ENCODE results near the gene RASSF1.

Gene RASSF1

DNA sequence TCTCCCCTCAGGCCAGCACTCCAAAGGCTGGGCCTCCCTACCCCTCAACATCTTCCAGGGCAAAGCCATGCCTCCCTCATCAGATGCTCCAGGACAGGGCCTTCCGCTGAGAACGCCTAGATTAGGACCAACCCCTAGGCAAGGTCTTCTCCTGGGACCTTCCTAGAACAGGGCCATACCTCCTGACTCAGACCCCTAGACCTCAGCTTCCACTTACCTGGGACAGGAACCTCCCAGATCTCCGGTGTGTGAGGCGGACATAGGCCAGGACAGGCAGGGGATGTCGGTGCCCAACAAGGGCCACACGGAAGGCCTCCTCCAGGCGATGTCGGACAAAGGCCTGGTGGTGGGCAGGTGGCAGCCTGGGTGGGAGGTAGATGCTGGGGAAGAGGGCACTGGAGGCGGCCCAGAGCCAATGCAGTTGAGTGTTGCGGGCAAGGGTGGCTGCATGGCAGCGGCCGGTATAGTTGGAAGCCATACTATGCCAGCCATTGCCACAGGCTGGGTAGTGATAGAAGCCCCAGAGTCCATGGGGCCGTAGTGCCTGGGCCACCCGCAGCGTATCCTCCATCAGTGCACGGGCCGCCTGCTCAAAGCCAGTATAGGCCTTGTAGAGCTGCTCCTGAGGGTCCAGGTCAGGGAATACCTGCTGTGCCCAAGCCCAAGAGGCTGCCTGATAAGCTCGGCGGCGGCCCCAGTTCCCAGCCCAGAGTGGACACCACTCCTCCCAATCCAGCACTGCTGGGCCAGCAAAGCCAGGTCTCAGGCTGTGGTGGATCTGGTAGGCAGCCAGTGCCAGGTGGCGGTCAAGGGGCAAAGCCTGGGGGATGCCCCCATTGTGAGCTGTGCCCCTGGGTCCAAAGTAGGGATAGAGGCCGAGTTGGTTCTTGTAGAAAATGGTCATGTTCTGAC, 45.9 kb downstream of the RASSF1 start:
- Histone ChIP-seq H3K4me1 (ENCODE audit: control insufficient read depth, insufficient read depth, low read length) (peaks cover 1% of the 10 kb centered on the region; the same call in 1 of the 2 replicates), H3K27ac (ENCODE audit: low read length) (no peak overlapping the region), H3K9me3 (ENCODE audit: control insufficient read depth, insufficient read depth, low read length) (no peaks in the 10 kb centered on the region), H3K4me3 (ENCODE audit: low read length) (no peak overlapping the region), H3K36me3 (ENCODE audit: control insufficient read depth, insufficient read depth, low read length) (peaks cover 10% of the 10 kb centered on the region), H3K27me3 (ENCODE audit: control insufficient read depth, insufficient read depth, low read length) (no peaks in the 10 kb centered on the region)
- WGBS (ENCODE audit: insufficient coverage, insufficient read length): no CpG with 5 or more reads among the region's 22 CpGs
- no peak for DNase-seq (ENCODE audit: low read depth, low spot score)

DNA sequence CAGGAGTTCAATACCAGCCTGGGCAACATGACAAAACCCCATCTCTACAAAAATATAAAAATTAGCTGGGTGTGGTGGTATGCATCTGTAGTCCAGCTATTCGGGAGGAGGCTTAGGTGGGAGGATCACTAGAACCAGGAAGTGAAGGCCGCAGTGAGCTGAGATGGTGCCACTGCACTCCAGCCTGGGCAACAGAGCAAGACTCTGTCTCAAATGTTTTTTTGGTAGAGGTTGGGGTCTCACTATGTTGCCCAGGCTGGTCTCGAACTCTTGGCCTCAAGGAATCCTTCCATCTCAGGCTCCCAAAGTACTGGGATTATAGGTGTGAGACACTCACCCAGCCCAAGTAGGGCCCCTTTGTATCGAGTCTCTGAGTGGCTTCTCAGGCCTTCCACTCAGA, 46.5 kb downstream of the RASSF1 start:
- Histone ChIP-seq H3K4me1 (ENCODE audit: control insufficient read depth, insufficient read depth, low read length) (peaks cover 1% of the 10 kb centered on the region; the same call in 1 of the 2 replicates), H3K27me3 (ENCODE audit: control insufficient read depth, insufficient read depth, low read length) (no peaks in the 10 kb centered on the region), H3K9me3 (ENCODE audit: control insufficient read depth, insufficient read depth, low read length) (no peaks in the 10 kb centered on the region), H3K36me3 (ENCODE audit: control insufficient read depth, insufficient read depth, low read length) (peaks cover 16% of the 10 kb centered on the region), H3K27ac (ENCODE audit: low read length) (no peak overlapping the region), H3K4me3 (ENCODE audit: low read length) (no peak overlapping the region)
- DNase-seq (ENCODE audit: low read depth, low spot score): no peak
- WGBS (ENCODE audit: insufficient coverage, insufficient read length): no CpG with 5 or more reads among the region's 4 CpGs

DNA sequence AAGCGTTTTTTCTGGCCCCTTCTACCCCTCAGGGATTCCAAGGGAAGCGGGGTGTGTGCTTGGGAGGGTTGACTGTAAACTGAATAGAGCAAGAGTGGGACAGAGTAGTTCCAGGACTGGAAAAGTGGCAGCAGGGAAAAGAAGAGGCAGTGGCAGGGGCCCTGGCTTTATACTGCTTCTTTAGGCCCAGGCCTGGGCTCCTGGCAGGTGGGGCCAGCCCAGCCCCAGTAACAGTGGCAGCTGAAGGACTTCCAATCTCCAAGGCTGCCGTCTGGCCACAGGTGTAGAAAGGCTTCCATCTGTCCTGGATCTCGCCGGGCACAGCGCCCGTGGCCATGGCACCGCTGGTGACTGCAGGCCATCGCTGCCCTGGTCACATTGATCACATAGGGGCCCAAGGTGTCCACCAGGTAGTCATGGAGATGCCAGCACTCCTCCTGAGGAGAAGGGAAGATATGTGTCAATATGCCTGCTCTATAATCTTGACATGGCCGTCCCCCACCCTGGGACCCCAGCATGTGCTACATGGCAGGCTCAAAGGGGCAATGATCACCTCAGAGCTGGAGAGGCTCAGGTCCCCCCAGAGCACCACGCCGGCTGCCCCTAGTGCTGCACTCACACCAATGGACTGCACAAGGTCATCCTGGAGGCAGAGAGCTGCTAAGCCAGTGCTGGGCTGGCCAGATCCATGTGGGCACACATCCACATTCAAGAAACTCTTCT, 47.4 kb downstream of the RASSF1 start:
- no peaks in the 10 kb centered on the region for H3K9me3 ChIP-seq (ENCODE audit: control insufficient read depth, insufficient read depth, low read length)
- H3K27ac ChIP-seq (ENCODE audit: low read length): no peak overlapping the region
- no peak overlapping the region for H3K4me3 ChIP-seq (ENCODE audit: low read length)

DNA sequence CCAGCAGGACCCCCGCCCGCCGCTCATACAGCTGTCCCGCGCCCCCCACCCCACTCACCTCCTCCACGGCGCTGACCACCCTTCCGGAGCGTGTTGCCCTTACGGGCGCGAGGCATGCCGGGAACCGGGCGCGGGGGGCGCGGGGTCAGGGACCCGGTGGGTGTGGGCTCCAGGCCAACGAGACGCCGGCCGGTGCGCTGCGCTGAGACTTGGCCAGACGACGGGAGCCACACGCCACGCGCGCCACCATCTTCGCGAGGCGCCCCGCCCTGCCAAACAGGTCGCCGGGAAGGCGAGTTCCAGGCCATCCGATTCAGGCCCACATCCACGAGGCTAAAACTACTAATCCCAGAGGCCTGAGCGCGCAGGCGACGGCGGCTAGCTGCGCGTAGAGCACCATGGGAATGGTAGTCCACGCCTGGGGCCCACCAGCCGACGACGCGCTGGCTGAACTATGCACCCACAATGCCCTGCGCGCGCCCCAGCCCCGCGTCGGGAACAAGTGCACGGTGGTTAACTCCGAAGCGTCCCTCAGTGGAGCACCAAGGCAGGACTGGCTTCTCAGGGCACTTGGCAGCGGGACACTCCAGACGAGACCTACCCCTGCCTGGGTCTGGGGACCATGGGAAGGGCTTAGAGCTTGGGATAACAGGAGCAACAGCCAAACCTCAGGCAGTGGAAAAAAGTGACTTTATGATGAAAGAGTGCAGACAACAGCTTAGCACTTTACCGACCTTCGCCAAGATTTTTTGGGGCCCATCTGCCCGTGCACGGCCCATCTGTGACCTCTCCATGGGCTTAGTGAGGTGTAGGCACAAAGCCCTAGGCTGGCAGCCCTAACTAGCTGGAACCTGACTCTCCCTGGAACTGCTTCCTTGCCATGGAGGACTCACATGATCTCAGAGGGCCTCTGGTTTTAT, 48.2 kb downstream of the RASSF1 start, which contains the start of gene IFRD2:
Gene IFRD2 (minus strand): TSS at position 271 of the 920 bp plus-strand sequence. CDS start 155 bp downstream, at position 116.
- H3K4me3 ChIP-seq (ENCODE audit: low read length): peak within 1 kb of the TSS; percentile 74
- H3K27ac ChIP-seq (ENCODE audit: low read length): no peak within 1 kb of the TSS
- no peaks in the 10 kb centered on the region for H3K9me3 ChIP-seq (ENCODE audit: control insufficient read depth, insufficient read depth, low read length)
- no peaks in the 10 kb centered on the region for H3K27me3 ChIP-seq (ENCODE audit: control insufficient read depth, insufficient read depth, low read length)
- peak; percentile 98 for DNase-seq (ENCODE audit: low read depth, low spot score)
- H3K4me1 ChIP-seq (ENCODE audit: control insufficient read depth, insufficient read depth, low read length): peaks cover 1% of the 10 kb centered on the region; the same call in 1 of the 2 replicates
- peaks cover 28% of the 10 kb centered on the region for H3K36me3 ChIP-seq (ENCODE audit: control insufficient read depth, insufficient read depth, low read length)
- WGBS (ENCODE audit: insufficient coverage, insufficient read length): no CpG with 5 or more reads among the region's 67 CpGs

More for the DNA sequence above, 47.4 kb downstream of the RASSF1 start:
- peaks cover 24% of the 10 kb centered on the region for H3K36me3 ChIP-seq (ENCODE audit: control insufficient read depth, insufficient read depth, low read length)
- H3K4me1 ChIP-seq (ENCODE audit: control insufficient read depth, insufficient read depth, low read length): peaks cover 1% of the 10 kb centered on the region; the same call in 1 of the 2 replicates
- no peak for DNase-seq (ENCODE audit: low read depth, low spot score)
- H3K27me3 ChIP-seq (ENCODE audit: control insufficient read depth, insufficient read depth, low read length): no peaks in the 10 kb centered on the region
- WGBS (ENCODE audit: insufficient coverage, insufficient read length): no CpG with 5 or more reads among the region's 12 CpGs

DNA sequence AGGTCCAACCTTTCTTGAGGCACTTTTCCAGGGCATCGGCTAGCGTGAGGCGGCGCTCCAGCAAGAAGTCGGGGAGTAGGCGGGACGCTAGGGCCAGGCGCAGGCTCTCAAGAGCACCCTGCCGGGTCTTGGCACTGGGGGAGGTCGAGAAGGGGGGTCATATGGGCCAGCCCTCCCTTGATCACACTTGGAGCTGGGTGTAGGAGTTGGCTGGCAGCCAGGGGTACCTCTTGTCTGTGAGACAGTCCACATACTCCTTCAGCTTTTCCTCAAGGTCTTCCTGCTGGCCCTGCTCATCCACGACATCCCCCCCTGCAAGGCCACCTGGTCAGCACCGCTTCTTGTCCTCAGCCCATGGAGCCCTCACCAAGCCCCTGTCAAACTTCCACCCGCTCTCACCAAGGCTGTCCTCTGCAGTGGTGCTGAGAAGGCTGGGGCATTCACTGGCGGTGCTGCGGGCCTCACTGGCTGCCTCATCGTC, 50.4 kb downstream of the RASSF1 start:
- H3K27ac ChIP-seq (ENCODE audit: low read length): no peak overlapping the region
- no peak for DNase-seq (ENCODE audit: low read depth, low spot score)
- H3K27me3 ChIP-seq (ENCODE audit: control insufficient read depth, insufficient read depth, low read length): no peaks in the 10 kb centered on the region
- no peak overlapping the region for H3K4me3 ChIP-seq (ENCODE audit: low read length)
- peaks cover 35% of the 10 kb centered on the region for H3K36me3 ChIP-seq (ENCODE audit: control insufficient read depth, insufficient read depth, low read length)
- WGBS (ENCODE audit: insufficient coverage, insufficient read length): no CpG with 5 or more reads among the region's 16 CpGs
- H3K9me3 ChIP-seq (ENCODE audit: control insufficient read depth, insufficient read depth, low read length): no peaks in the 10 kb centered on the region
- H3K4me1 ChIP-seq (ENCODE audit: control insufficient read depth, insufficient read depth, low read length): peaks cover 1% of the 10 kb centered on the region; the same call in 1 of the 2 replicates

DNA sequence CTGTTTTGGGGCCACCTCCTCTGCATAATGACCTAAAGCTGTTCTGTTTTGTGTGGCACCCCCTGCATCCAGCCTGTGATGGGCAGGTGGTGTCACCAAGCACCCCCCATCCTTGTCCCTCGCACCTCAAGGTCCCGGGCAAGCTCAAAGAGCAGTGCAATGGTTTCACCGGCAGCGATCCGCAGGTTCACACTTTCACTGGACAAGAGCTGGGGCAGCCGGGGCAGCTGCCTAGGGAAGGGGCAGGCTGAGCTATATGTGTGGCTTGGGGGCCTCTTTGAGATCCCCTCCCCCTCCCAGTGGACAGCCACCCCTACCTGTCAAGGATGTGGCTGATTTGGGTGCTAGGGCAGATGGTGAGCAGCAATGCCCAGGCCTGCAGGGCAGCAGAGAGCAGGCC, 51.5 kb downstream of the RASSF1 start:
- DNase-seq (ENCODE audit: low read depth, low spot score): no peak
- peaks cover 1% of the 10 kb centered on the region; the same call in 1 of the 2 replicates for H3K4me1 ChIP-seq (ENCODE audit: control insufficient read depth, insufficient read depth, low read length)
- no peaks in the 10 kb centered on the region for H3K9me3 ChIP-seq (ENCODE audit: control insufficient read depth, insufficient read depth, low read length)
- WGBS (ENCODE audit: insufficient coverage, insufficient read length): no CpG with 5 or more reads among the region's 6 CpGs
- H3K36me3 ChIP-seq (ENCODE audit: control insufficient read depth, insufficient read depth, low read length): peaks cover 35% of the 10 kb centered on the region
- no peaks in the 10 kb centered on the region for H3K27me3 ChIP-seq (ENCODE audit: control insufficient read depth, insufficient read depth, low read length)
- no peak overlapping the region for H3K27ac ChIP-seq (ENCODE audit: low read length)
- H3K4me3 ChIP-seq (ENCODE audit: low read length): no peak overlapping the region

DNA sequence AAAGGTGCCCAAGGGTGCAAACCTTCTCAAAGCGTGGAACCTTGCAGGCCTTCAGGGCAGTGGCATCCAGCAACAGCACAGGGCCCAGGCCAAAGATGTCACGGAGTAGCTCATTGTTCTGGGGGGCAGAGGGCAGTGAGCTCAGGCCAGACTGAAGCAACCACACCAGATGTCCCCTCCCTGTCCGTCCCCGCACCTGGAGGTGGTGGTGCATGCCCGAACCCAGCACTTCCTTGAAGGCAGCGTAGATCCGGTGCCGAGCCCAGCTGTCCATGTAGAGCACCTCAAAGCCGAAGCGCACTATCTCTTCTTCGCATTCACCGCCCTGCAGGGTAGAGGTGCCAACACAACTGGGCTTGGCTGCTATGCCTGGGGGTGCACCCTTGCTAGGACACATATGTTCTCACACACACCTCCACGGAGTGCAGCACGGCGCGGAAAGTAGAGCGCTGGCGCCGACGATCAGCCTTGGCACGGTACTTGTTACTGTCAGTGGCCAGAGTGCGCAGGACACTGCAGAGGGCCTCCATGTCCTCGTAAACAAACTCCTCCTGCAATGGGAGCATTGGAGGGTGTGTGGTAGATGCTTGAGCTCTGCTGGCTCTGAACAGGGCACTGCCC, 52.1 kb downstream of the RASSF1 start:
- Histone ChIP-seq H3K4me3 (ENCODE audit: low read length) (no peak overlapping the region), H3K4me1 (ENCODE audit: control insufficient read depth, insufficient read depth, low read length) (peaks cover 1% of the 10 kb centered on the region; the same call in 1 of the 2 replicates), H3K36me3 (ENCODE audit: control insufficient read depth, insufficient read depth, low read length) (peaks cover 35% of the 10 kb centered on the region), H3K9me3 (ENCODE audit: control insufficient read depth, insufficient read depth, low read length) (no peaks in the 10 kb centered on the region), H3K27me3 (ENCODE audit: control insufficient read depth, insufficient read depth, low read length) (no peaks in the 10 kb centered on the region), H3K27ac (ENCODE audit: low read length) (no peak overlapping the region)
- no peak for DNase-seq (ENCODE audit: low read depth, low spot score)
- no CpG with 5 or more reads among the region's 23 CpGs for WGBS (ENCODE audit: insufficient coverage, insufficient read length)

DNA sequence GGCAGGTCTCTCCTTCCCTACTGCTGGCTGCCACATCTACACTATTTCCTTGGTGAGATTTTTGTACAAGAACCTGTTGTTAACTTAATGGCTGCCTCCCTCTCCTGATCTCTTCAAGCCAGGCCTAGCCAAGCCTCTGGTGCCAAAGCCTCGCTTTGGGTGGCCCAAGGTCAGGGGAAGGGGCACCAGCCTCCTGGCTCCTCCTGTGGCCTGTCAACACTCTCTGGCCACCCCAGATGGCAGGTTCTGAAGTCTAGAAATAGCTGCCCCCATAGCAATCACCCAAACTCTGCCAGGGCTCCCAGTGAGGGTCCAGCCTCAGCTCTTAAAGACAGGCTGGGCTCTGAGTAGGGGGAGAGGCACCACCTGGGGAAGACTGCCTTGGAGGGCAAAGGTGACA, 53.4 kb downstream of the RASSF1 start:
- Histone ChIP-seq H3K27ac (ENCODE audit: low read length) (no peak overlapping the region), H3K9me3 (ENCODE audit: control insufficient read depth, insufficient read depth, low read length) (no peaks in the 10 kb centered on the region), H3K27me3 (ENCODE audit: control insufficient read depth, insufficient read depth, low read length) (no peaks in the 10 kb centered on the region), H3K4me1 (ENCODE audit: control insufficient read depth, insufficient read depth, low read length) (no peaks in the 10 kb centered on the region), H3K36me3 (ENCODE audit: control insufficient read depth, insufficient read depth, low read length) (peaks cover 35% of the 10 kb centered on the region), H3K4me3 (ENCODE audit: low read length) (no peak overlapping the region)
- no peak for DNase-seq (ENCODE audit: low read depth, low spot score)
- WGBS (ENCODE audit: insufficient coverage, insufficient read length): no CpG with 5 or more reads among the region's 1 CpG

DNA sequence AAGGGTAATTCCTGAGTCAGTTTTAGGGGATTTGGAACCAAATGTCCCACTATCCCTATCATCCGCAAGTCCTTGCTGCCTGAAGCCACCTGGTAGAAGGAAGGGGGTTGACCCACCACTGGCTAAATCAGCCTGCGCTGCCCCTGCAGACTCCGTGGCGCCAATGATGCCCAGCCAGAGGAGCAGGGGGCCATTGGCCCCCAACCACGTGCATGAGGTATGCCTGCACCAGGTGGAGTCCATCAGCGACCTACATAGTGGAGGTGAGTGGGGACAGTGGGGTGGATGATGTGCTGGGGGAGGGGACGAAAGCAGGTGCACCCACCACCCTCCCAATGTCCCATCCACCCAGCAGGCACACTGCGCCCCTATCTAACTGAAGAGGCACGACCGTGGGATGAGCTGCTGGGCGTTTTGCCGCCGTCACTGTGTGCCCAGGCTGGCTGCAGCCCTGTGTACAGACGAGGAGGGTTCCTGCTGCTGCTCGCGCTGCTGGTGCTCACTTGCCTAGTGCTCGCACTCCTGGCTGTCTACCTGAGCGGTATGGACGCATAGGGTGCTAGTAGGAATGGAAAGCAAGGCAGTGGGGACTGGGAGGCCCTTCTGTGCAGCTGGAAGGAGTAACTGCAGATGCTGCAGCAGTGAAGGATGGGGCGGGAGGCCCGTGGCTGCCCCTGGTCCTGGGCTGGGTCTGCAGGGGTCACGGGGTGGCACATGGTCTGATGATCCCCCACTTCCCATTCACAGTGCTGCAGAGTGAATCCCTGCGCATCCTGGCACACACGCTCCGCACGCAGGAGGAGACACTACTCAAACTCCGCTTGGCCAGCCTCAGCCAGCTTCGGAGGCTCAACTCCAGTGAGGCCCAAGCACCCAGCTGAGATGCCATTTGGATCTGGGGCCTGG, 54.1 kb downstream of the RASSF1 start:
- no peak overlapping the region for H3K27ac ChIP-seq (ENCODE audit: low read length)
- DNase-seq (ENCODE audit: low read depth, low spot score): no peak
- no peaks in the 10 kb centered on the region for H3K4me1 ChIP-seq (ENCODE audit: control insufficient read depth, insufficient read depth, low read length)
- H3K4me3 ChIP-seq (ENCODE audit: low read length): no peak overlapping the region
- H3K36me3 ChIP-seq (ENCODE audit: control insufficient read depth, insufficient read depth, low read length): peaks cover 35% of the 10 kb centered on the region
- no peaks in the 10 kb centered on the region for H3K27me3 ChIP-seq (ENCODE audit: control insufficient read depth, insufficient read depth, low read length)
- no CpG with 5 or more reads among the region's 28 CpGs for WGBS (ENCODE audit: insufficient coverage, insufficient read length)
- H3K9me3 ChIP-seq (ENCODE audit: control insufficient read depth, insufficient read depth, low read length): no peaks in the 10 kb centered on the region

Data from iPS DF 6.9 (cell line).